ENCODE results near the gene ZMYM4. TPM values are rescaled to one million over a fixed set of nuclear protein-coding genes. Genes with fewer than 3 reads are reported as not detected.

The ZMYM4 gene
- total RNA-seq, 1 experiment from 2014 or later, result 66.0 TPM

- no peaks in the 10 kb centered on the region for H3K79me2 ChIP-seq (ENCODE audit: insufficient read depth, low read length)
- no peak overlapping the region for H3K18ac ChIP-seq (ENCODE audit: insufficient read length, low read depth, low read length)
- no peak overlapping the region for H3K23ac ChIP-seq (ENCODE audit: insufficient read length, low read depth, low read length)
- H2AFZ ChIP-seq (ENCODE audit: low read length), result no peak overlapping the region
- no peak overlapping the region for H3K9ac ChIP-seq (ENCODE audit: extremely low read depth, insufficient read length, low read length)
- no peak overlapping the region for H4K8ac ChIP-seq (replicated peaks; ENCODE audit: insufficient read length, low read depth, low read length)
- Mint-ChIP-seq H3K36me3 (ENCODE audit: insufficient read depth in 1 of 3, low read depth in 3 of 3) (peaks cover 48 to 76% (median 71%) of the 10 kb centered on the region in 3 experiments), H3K27ac (no peak overlapping the region), H3K4me3 (no peak overlapping the region), H3K4me1 (peaks cover 7 to 10% of the 10 kb centered on the region in 2 experiments), H3K27me3 (ENCODE audit: low read depth) (no peaks in the 10 kb centered on the region), H3K9me3 (no peaks in the 10 kb centered on the region; a peak in 1 of 5 replicates)
- H3K27me3 ChIP-seq (ENCODE audit: insufficient read depth, low read length), result no peaks in the 10 kb centered on the region
- no peak overlapping the region for H3K4ac ChIP-seq (ENCODE audit: low read depth, low read length)
- H3K56ac ChIP-seq (ENCODE audit: insufficient read length, low read depth, low read length), result no peak overlapping the region
- no peaks in the 10 kb centered on the region for H3K23me2 ChIP-seq (ENCODE audit: insufficient read length, low read depth, low read length, poor library complexity, severe bottlenecking)
- H2BK12ac ChIP-seq (ENCODE audit: insufficient read length, low read depth, low read length), result no peak overlapping the region
- no peak overlapping the region for H3K4me2 ChIP-seq (ENCODE audit: insufficient read depth, insufficient read length, low read length)
- no peak overlapping the region for H4K91ac ChIP-seq (ENCODE audit: insufficient read length, low read depth, low read length)
- no peak overlapping the region for H4K5ac ChIP-seq (ENCODE audit: insufficient read length, low read depth, low read length)
- no peak overlapping the region for H2BK20ac ChIP-seq (ENCODE audit: low read depth, low read length, poor library complexity, severe bottlenecking)
- no peak overlapping the region for H2BK120ac ChIP-seq (ENCODE audit: low read depth, low read length, poor library complexity, severe bottlenecking)
- H2BK5ac ChIP-seq (ENCODE audit: insufficient read length, low read length), result no peak overlapping the region
- H3K9me3 ChIP-seq (ENCODE audit: control insufficient read depth, low read depth, low read length), result no peaks in the 10 kb centered on the region
- TF ChIP-seq CTCF (conservative IDR thresholded peaks at IDR 0.05), result no peak
- H3K27ac ChIP-seq (ENCODE audit: insufficient read length, low read depth, low read length), result no peak overlapping the region
- H3K14ac ChIP-seq (ENCODE audit: insufficient read depth, low read length), result no peak overlapping the region
- H2AK5ac ChIP-seq (ENCODE audit: insufficient read length, low read length), result no peak overlapping the region
- no peaks in the 10 kb centered on the region for H4K20me1 ChIP-seq (ENCODE audit: control insufficient read depth, insufficient read depth, insufficient read length)
- no peaks in the 10 kb centered on the region for H3K4me1 ChIP-seq (ENCODE audit: insufficient read depth, low read length)
- no peak overlapping the region for H3T11ph ChIP-seq (ENCODE audit: low read length)
- DNase-seq, result no peak
- H3K79me1 ChIP-seq (ENCODE audit: insufficient read depth, low read depth, low read length, poor library complexity, severe bottlenecking), result no peaks in the 10 kb centered on the region
- H2BK15ac ChIP-seq (ENCODE audit: low read depth, low read length), result no peak overlapping the region
These were observed 132.5 kb downstream of the ZMYM4 start for GRCh38 chr1:35401049-35401448.

Data from H9 (cell line).